GM12865 (cell line): ENCODE data around the gene CHN1.

ENCODE experiments used
- DNase-seq: peaks from one replicate; pipeline ENCODE4 v3.0.0; 2010; ENCODE audit warnings: low read depth
- H3K4me3 ChIP-seq: 2 replicates; pipeline ENCODE4 v1.5.1; 2011; ENCODE audit warnings: mild to moderate bottlenecking, low read depth, low read length, control low read depth
- TF ChIP-seq, protein P1 (sequence below): IDR thresholded peaks from 2 replicates; pipeline ENCODE4 v1.5.1; 2011; ENCODE audit warnings: low read length, control low read depth, low read depth, inconsistent platforms; ENCODE audit not compliant: insufficient read depth; ENCODE audit errors: missing control alignments

Gene CHN1

GRCh38 chr2:174796319-174796771 lies 208.8 kb downstream of the CHN1 start:
- H3K4me3 ChIP-seq = no peak overlapping the region
- TF ChIP-seq, protein P1, sequence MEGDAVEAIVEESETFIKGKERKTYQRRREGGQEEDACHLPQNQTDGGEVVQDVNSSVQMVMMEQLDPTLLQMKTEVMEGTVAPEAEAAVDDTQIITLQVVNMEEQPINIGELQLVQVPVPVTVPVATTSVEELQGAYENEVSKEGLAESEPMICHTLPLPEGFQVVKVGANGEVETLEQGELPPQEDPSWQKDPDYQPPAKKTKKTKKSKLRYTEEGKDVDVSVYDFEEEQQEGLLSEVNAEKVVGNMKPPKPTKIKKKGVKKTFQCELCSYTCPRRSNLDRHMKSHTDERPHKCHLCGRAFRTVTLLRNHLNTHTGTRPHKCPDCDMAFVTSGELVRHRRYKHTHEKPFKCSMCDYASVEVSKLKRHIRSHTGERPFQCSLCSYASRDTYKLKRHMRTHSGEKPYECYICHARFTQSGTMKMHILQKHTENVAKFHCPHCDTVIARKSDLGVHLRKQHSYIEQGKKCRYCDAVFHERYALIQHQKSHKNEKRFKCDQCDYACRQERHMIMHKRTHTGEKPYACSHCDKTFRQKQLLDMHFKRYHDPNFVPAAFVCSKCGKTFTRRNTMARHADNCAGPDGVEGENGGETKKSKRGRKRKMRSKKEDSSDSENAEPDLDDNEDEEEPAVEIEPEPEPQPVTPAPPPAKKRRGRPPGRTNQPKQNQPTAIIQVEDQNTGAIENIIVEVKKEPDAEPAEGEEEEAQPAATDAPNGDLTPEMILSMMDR = no peak
- DNase-seq = no peak

DNA sequence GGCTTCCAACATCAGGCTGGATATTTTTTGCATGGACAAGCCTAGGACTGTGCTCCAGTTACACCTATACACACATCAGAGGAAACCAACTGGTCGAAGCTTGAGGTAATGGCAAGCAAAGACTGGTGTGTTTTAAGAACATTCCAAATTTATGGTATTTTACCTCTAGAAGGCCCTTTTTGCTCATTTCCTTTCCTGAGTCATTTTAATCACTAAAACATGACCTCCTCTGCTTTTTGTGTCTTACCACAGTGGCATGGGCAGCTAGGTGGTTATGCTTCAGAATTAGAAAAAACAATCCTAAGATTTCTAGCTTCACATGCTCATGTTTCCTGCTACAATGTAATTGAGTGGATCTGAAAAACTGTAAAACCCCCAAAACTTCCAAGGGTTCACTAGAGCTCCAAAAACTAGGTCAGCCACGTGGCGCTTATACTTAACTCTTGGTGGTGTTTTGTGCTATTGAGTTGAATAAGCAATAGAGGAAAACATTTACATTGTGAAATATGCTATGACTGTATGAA lies 210.3 kb downstream of the CHN1 start:
- TF ChIP-seq, protein P1 = no peak
- H3K4me3 ChIP-seq = no peak overlapping the region
- DNase-seq = peak; percentile 9

DNA sequence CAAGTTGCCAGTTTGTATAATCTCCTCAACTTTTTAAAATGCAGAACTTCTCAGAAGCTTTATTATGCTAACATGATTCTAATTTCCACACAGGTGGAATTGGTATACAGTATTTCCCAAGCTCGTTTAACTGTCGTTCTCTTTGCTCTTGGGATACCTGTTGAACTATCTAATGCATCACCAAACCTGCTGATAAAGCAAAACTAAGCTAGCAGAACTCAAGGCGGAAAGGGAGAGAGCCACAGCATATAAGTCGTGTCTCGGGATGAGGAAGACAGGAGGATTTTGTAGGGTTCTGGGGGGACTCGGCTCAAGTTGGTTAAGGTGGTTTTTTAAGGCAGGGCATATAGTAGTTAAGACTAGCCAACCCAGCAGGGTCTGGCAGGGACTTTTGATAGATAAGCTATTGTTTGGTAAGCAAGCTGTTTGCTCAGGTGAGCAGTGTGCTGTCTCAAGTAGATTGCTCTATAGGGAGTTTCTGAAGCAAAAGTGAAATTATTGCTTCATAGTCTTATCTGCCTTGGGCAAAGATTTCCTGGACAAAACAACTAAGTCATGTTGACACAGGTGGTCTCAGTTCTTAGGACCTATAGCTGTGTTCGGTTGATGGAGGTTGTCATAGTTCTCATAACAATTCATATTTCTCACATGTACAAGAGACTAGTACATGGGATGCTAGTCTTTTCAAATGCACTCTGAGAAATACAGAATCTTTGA lies 212.7 kb downstream of the CHN1 start:
- DNase-seq = no peak
- H3K4me3 ChIP-seq = no peak overlapping the region
- TF ChIP-seq, protein P1 = no peak

- DNase-seq = no peak
- TF ChIP-seq, protein P1 = no peak
- no peak overlapping the region for H3K4me3 ChIP-seq
Observed at GRCh38 chr2:174791746-174792280, 213.4 kb downstream of the CHN1 start.

GRCh38 chr2:174791020-174791419 lies 214.2 kb downstream of the CHN1 start:
- no peak overlapping the region for H3K4me3 ChIP-seq
- TF ChIP-seq, protein P1 = no peak
- DNase-seq = no peak

GRCh38 chr2:174789001-174789400 lies 216.2 kb downstream of the CHN1 start:
- no peak overlapping the region for H3K4me3 ChIP-seq
- DNase-seq = no peak
- TF ChIP-seq, protein P1 = no peak

DNA sequence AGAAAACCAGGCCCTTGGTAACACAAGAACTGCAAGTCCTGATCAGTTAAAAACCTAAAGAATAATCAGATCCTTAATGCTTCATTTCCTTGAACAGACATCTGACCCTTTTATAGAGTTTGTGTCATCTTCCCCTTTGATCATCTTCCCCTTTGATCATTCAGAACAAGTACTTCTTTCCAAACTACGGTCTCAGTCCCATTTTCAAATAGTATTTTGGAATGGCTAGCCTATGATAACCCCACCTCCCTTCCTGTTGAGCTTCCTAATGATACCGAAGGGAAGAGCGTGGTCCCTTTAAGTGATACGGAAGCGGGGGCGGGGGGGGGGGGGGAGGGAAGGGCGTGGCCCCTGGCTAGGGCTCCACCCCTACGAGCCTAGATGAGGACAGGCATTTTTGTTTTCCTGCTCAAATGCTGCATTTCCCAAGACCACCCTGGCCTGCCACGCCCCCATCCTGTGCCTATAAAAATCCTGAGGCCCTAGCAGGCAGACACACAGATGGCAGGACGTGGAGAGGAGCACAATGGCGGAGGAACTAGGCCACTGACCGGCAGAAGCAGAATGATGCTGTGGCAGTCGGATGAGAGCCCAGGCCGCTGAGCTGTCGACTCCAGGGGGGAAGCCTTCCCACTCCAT lies 216.8 kb downstream of the CHN1 start:
- DNase-seq = no peak
- H3K4me3 ChIP-seq = no peak overlapping the region
- TF ChIP-seq, protein P1 = no peak
